ENCODE data around the gene FUT4.
"Not testable (repeated sequence)": the region's sequence is repeated elsewhere in the genome, so short reads cannot be mapped to it uniquely, and the experiment has no call there.

FUT4 gene

GRCh38 chr11:94567181-94567670 is 23.5 kb downstream of the FUT4 start, which contains the start of gene PIWIL4:
Gene PIWIL4, plus strand, starts transcription at chr11:94567368. Its CDS starts 151 bp downstream, at chr11:94567519.
- DNase-seq (ENCODE audit: low spot score): no peak

- no peak for DNase-seq (ENCODE audit: low spot score)
Observed at GRCh38 chr11:94568200-94568599, 24.5 kb downstream of the FUT4 start.

DNA sequence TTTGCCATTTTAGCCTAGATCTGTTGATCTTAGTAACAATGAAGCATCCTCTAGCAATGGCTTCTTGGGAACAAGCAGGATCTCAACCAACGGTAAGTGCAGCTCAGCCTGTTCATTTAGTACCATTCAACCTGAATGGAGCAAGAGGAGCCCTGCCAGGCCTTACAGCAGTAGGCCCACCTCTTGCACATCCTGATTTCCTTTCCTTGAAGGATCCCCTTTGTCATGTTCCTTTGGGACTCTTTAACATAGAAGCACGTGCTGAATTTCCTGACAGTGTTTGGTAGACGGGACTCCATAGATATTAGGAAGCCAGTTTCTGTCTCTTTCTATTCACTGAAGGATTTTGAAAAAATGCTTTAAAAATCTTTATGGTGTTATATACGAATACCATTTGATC is 25.0 kb downstream of the FUT4 start:
- DNase-seq (ENCODE audit: low spot score): no peak

GRCh38 chr11:94572975-94573374 is 29.3 kb downstream of the FUT4 start:
- DNase-seq (ENCODE audit: low spot score): not testable (repeated sequence)

GRCh38 chr11:94574193-94574961 is 30.7 kb downstream of the FUT4 start:
- DNase-seq (ENCODE audit: low spot score): peak; percentile 51

GRCh38 chr11:94576306-94576705 is 32.6 kb downstream of the FUT4 start:
- DNase-seq (ENCODE audit: low spot score): no peak

- no peak for DNase-seq (ENCODE audit: low spot score)
Observed at GRCh38 chr11:94577841-94578240, 34.1 kb downstream of the FUT4 start.

GRCh38 chr11:94581926-94582325 is 38.2 kb downstream of the FUT4 start:
- no peak for DNase-seq (ENCODE audit: low spot score)

DNA sequence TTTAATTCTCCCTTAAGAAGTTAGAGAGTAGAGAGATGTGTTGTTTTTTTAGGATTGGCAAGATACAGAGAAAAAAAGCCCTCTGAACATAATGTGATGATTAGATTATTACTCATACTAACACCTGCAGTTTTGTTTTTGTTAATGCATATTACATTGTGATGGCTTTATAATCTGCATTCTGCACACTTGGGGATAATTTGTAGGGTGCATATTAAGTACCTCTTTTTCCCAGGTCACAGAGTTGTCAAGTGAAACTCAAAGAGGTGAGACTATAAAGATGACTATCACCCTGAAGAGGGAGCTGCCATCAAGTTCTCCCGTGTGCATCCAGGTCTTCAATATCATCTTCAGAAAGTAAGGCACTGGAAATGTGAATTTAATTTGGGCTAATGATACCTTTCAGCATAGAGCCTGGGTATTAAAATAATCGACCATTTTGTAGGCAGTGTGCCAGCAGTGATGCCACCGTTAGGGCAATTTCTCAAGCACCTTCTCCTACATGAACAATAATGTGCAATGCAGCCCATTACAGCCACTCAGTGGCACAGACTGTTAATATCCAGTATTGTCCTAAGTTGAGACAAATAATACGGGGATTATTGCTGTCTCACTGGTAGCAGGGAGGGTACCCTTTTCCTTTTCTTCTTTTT is 39.6 kb downstream of the FUT4 start:
- DNase-seq (ENCODE audit: low spot score): no peak

- DNase-seq (ENCODE audit: low spot score): peak; percentile 13
Observed at GRCh38 chr11:94583866-94584500, 40.3 kb downstream of the FUT4 start.

- no peak for DNase-seq (ENCODE audit: low spot score)
Observed at GRCh38 chr11:94584978-94585377, 41.3 kb downstream of the FUT4 start.

DNA sequence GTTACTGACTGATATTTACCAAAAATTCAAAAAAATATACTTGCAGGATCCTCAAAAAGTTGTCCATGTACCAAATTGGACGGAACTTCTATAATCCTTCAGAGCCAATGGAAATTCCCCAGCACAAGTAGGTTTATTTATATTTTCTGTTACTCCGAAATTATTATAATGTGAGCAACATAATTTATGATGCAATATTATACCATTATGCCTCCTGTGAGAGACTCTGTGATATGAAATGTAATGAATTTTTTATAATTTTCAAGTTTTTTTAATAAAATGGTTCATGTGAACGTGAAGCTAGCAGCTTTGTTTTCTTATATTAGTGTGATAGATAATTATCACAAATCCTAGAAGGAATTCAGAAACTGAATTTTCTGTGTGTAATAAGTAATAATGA is 41.7 kb downstream of the FUT4 start:
- DNase-seq (ENCODE audit: low spot score): no peak

- DNase-seq (ENCODE audit: low spot score): no peak
Observed at GRCh38 chr11:94586546-94586945, 42.8 kb downstream of the FUT4 start.

GRCh38 chr11:94586978-94587377 is 43.3 kb downstream of the FUT4 start:
- no peak for DNase-seq (ENCODE audit: low spot score)

DNA sequence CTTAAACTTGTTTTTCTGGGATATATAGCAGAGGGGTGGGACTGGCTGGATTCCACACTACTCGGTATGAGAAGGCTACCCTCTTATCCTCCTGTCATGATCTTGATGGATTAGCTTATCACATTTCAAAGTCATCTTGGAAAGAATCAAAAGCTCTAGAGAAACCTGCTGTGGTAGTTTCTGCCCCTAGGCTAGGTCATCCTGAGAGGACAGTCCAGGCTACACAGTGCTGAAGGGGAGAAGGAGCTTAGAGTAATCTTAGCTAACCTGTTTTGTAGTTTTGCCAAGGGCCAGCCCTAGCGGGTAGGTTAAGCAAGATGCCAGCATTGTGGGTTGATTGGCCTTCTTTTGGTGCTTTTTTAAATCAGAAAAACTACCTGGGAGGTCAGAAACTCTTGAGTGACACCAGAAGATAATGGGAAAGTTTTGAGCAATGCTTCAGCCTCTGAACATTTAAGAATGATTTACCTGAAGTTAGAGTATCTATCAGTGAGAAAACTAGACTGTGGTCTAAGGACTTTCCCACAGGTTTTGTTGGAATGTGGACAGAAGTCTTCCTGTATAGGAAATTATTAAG is 44.7 kb downstream of the FUT4 start:
- DNase-seq (ENCODE audit: low spot score): no peak

DNA sequence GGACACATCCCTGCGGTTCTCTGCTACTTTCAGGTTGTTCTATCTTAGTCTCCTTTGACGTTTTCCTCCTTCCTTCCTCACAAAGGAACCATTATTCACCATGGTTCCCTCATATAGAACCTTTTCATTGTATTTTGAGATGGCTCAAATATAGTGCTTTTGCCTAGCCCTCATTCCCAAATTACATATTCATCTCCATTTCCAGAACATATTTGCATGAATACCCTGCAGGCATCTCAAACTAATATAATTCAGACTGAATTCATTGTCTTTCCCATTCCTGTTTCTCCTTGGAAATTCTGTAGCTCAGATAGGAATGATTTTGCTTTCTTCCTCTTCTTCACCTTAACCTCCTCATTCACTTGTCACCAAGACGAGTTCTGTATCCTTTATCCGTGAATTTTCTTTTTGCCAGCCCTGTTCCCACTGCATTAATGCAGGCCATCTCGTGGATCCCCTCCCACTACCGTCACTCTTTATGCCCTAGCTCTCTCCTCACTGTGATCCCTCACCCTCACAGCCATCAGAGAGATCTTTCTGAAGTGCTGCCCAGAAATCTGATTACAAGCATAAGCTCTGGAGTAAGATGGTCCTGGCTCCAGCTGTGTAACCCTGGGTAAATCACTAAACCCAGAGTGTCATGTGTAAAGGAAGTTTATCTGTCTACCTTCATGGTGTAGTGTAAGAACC is 46.8 kb downstream of the FUT4 start:
- no peak for DNase-seq (ENCODE audit: low spot score)

DNA sequence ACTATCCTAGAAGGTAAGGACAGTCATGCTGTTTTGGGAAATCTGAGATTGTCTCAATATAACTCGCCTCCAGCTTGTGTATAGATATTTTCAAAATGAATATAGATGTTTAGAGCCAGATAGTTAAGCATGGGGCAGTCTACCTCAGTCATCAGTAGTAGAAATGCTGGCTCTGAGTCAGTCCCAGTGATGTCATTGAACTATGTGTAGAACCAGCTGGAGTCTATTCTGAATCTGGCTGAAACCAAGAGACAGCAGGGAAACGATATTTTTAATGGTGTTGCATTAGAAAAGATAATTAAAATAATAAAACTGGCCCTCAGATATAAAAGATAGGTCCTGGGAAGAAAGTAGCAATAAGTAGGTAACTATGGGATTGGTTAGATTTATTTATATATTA is 49.3 kb downstream of the FUT4 start:
- peak; percentile 73 for DNase-seq (ENCODE audit: low spot score)

DNA sequence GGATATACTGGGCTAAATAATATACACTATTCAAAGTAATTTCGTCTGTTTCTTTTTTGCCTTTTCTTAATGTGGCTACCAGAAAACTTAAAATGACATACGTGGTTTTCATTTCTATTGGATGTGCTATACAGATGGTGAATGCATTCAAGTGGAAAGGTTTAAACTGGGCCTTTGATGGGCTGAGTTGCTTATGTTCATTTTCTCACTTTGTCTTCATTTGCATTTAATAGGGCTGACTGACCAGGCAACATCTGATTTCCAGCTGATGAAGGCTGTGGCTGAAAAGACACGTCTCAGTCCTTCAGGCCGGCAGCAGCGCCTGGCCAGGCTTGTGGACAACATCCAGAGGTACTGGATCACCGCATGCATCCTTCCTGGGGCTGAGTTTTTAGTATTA is 51.4 kb downstream of the FUT4 start:
- no peak for DNase-seq (ENCODE audit: low spot score)

DNA sequence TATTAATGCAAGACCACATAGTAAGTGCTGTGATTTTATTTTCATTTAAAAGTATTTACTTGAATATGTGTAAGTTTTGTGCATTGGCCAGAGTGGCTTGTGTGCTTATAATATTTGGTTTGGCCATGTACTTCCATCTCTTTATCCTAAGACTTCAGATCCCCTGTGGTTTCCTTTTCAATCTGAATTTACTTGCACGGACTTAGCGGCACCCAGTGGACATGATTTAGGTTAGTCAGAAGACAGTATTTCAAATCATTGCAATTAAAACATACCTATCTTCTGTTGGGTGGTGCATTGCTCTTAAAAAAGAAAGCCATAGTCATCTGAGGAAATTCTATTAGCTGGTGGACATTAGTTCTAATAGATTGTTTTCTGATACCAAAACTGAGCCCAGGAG is 54.2 kb downstream of the FUT4 start:
- DNase-seq (ENCODE audit: low spot score): peak; percentile 14

Data from AG20443 (cell line).